Muscle of arm (tissue), 12 donors: ENCODE results near the gene WFDC1. TPM values are rescaled to one million over a fixed set of nuclear protein-coding genes. Genes with fewer than 3 reads are reported as not detected.
A peak's percentile ranks its signal among the peaks of the same experiment; 100 is the strongest.
"Not testable (repeated sequence)": the region's sequence is repeated elsewhere in the genome, so short reads cannot be mapped to it uniquely, and the experiment has no call there.

Source experiments
- DNase-seq: peaks from one replicate; pipeline ENCODE4 v3.0.0-alpha.2; 2013
- polyA plus RNA-seq, 12 donors: library from polyadenylated mRNA; unstranded; fragments of 120-200 nt; gene quantifications; one replicate each; pipeline ENCODE4 v1.2.1, GENCODE V29; 2013; ENCODE audit not compliant: insufficient read length in 12 of 12

Gene WFDC1
- polyA plus RNA-seq, 12 donors, result 1.2 to 2.6 (median 1.6) TPM; not detected in 2

DNA sequence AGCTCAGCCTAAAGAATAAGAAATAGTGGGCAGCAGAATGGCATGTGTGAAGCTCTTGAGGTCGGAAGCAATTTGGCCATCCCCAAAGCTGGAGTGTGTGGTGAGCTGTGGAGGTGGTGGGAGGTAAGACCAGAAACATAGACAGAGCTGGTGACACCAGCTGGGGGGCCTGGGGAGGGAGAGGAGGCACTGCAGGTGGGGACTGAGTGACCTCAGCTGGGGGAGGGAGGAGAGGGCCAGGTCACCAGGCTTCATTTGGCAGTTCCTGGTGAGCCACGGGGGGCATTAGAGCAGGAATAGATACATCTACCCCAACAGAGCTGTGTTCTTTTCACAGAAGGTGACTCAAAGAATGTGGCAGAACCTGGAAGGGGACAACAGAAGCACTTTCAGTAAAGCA is 31.9 kb downstream of the WFDC1 start:
- no peak for DNase-seq

DNA sequence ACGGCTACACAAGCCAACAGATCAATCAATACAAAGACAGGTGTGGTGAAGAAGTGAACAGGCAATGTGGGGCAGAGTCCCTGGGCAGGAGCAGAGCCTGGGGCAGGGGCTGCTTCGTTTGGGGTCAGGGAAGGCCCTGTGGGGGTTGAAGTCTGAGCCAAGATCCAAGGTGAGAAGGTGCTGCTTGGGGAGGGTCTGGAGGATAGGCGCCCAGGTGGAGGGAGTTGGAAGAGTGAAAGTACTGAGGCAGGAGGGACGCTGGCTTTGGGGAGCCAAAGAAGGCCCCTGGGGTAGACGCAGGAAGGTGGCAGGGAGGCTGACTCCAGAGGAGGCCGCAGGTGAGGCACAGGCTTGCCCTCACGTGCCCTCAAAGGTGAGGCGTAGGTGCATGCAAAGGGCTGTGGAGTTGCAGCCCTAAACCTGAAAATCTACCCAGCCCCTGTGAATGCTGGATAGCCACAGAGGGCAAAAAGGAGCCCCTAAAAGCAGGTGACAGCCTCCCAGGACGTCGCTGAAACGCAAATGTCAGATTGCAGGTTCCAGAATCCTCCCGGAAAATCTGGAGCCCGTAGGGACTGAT is 33.3 kb downstream of the WFDC1 start:
- no peak for DNase-seq

GRCh38 chr16:84329016-84329415 is 34.3 kb downstream of the WFDC1 start:
- DNase-seq, result no peak

- no peak for DNase-seq
Measured at GRCh38 chr16:84329843-84330684, 35.4 kb downstream of the WFDC1 start.

DNA sequence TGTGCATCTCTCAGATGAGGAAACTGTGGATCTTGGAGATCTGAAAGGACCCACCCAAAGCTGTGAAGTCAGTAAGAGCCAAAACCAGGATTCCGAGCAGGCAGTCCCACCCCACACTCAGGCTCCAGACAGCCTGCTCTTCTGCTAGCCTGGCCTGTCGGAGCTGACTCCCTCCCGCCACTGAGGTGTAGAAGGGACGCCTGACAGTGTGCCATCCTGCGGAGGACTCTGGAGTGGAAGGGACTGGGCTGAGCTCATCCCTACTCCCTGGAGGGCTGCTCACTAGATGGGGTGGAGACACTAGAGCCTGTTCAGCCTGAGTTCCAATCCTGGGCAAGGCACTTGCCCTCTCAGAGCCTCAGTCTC is 36.0 kb downstream of the WFDC1 start:
- no peak for DNase-seq

DNA sequence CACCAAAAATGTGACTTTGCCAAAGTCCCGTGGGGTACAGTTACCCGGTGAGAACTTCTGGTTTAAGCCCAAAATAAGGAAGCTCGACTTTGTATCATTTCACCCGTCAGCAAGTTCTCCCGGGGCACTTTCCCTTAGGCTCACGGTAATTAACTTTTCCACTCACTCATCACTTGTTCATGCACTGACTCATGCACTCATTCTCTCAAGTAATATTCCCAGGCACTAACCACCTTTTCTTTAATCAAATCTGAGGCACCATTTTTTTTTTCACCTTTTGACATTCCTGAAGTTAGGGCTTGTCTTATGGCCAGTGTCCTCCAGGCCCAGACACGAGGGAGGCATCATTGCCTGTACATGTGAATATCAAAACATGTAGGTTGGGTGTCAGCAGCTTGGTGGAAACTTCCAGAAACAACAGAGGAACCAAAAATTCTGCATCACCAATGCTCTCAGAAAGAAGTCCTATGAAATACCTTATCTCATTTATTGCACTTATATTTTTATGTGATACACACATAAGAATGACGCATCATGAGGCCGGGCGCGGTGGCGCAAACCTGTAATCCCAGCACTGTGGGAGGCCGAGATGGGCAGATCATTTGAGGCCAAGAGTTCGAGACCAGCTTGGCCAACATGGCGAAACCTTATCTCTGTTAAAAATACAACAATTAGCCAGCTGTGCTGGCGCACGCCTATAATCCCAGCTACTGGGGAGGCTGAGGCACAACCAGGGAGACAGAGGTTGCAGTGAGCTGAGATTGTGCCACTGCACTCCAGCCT is 37.5 kb downstream of the WFDC1 start:
- no peak for DNase-seq

DNA sequence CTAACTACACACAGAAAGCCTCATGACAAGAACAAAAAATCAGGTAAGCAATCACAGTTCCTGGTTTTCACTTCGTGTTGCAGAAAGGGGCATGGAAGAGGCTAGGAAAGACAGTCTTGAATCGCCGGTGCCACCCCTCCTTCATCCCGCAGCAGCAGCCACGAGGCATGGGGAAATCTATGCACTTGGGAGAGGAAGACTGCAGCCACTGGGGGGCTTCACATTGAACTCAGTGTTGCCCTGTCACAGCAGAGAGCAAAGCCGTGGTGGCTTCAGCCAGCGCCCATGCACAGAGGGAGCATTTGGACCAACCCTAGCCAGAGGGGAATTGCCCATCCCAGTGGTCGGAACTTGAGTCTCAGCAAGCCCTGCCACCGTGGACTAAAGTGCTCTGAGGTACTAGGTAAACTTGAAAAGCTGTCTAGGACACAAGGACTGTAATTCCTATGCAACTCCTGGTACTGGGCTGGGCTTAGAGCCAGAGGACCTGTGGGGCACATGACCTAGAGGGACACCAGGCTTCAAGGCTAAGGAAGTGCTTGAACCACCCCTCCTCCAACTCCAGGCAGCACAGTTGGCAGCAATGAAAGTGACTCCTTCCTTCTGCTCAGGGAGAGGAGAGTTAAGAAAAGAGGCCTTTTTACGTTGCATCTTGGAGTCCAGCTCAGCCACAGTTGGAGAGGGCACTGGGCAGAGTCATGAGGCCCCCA is 38.5 kb downstream of the WFDC1 start:
- no peak for DNase-seq

DNA sequence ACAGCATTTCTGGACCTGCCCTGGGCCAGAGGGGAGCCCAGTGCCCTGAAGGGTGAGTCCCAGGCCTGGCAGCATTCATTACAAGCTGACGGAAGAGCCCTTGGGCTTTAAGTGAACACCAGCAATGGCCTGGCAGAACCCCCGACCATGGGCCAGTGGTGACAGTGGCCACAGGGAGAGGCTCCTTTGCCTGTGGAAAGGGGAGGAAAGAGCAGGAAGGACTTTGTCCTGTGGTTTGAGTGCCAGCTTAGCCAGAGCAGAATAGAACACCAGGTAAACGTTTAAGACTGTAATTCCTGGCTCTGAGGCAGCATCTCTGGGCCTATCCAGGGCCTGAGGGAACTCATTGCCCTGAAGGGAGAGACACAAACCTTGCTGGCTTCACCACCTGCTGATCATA is 39.4 kb downstream of the WFDC1 start:
- no peak for DNase-seq

DNA sequence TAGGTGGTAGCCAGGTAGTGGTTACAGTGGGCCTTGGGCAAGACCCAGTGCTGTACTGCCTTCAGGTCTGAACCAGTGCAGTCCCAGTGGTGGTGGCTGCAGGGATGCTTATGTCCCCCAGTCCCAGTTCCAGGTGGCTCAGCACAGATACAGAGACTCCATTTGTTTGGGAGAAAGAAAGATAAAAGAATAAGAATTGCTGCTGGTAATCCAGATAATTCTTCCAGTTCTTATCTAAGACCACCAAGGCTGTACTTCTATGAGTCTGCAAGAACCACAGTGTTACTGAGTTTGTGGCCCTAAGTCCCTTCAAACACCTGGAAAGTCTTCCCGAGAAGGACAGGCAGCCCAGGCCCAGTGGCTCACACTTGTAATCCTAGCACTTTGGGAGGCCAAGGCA is 39.8 kb downstream of the WFDC1 start:
- DNase-seq, result no peak

GRCh38 chr16:84337236-84337635 is 42.6 kb downstream of the WFDC1 start:
- DNase-seq, result not testable (repeated sequence)

GRCh38 chr16:84339311-84339710 is 44.6 kb downstream of the WFDC1 start:
- DNase-seq, result peak; percentile 49

GRCh38 chr16:84339766-84340165 is 45.1 kb downstream of the WFDC1 start:
- DNase-seq, result no peak

DNA sequence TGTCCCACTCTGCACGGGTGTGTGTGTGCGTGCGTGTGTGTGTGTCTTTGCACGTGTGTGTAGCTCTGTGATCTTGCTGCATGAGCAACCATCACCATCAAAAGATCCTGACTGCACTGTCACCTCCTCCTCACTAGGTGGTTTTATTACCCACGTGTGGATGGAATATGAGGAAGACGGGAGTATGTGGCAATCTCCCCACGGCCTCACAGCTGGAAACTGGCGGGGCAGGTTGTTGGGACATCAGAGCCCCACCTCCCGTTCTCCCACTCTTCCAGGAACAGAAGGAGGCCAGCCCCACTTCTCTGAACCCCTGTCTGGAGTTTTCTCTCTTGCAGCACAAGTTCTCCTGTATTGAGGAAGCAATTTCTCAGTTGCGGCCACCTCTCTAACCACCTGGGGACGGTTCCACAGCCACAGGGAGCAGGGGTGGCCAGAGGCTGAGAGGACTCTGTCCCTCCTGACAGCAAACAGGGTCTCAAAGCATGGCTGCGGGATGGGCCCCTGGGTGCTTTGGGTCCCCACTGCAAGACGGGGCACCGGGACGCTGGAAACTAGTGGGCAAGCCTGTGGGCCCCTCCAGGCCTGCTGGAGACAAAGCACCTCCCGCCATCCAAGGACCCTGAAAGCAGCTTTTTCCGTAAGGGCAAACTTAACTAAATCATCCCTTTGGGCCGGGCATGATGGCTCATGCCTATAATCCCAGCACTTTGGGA is 45.8 kb downstream of the WFDC1 start:
- no peak for DNase-seq

DNA sequence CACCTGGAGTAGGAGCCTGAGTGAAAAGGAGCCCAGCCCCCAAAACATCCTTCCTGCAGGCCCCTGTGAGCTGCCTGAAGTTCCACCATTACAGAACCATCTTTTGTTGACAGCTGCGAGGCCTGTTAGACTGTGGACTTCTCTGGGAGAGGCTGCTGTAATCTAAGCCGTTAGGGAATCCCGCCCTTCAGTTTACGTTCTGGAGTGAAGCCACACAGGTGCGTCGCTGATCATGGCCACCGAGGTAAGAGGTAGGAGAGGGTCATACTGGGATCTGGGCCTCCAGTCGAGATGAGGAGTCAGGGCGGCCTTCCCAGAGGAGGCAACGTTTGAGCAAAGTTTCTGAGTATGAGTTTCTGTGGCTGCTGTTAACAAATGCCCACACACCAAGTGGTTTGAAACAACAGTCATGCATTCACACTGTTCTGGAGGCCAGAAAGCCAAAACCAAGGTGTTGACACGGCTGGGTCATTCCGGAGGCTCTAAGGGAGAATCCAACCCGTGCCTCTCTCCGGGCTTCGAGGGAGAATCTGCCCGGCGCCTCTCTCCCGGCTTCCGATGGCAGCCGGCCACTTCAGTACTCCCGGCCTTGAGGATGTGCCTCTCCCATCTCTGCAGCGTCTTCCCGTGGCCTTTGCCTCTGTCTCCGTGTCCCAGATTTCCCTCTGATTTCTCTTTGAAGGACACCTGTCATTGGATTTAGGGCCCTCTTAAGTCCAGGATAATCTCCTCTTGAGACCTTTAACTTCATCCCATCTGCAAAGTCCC is 47.0 kb downstream of the WFDC1 start:
- DNase-seq, result no peak

GRCh38 chr16:84343800-84344199 is 49.1 kb downstream of the WFDC1 start:
- not testable (repeated sequence) for DNase-seq

DNA sequence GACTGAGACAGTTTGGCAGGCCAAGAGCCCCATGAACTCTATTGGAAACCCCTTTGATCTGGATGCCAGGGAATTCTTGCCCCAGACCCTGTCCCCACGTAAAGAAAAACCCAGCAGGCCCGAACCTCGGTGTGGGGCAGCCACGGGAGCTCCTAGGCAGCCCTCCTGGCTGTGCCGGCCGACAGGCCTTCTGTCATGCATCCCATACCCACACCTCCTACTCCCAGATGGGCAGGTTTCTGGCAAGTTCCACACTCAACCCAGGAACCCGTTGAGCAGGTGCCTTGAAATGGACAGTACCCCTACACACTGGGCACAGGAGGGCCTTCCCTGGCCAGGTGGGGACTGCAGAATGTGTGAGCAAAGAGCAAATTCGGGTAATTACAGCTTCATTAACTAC is 50.1 kb downstream of the WFDC1 start:
- no peak for DNase-seq

DNA sequence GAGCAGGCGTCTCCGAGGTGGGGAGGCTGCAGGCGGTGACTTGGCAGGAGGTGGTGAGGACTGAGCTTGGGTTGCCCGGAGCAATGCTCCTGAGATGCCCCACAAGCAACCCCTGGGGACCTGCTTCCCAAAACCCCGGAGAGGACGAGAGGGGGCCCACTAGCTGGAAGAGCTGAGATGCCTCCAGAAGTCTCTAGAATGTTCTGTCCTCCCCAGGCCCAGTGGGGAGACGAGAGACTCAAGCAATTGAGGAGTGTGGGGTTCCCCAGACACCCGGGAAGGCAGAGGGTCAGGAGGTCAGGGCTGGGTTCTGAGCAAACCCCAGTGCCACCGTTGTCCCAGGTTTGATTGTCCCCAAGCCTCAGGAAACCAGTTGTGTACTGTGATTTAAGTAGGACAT is 52.5 kb downstream of the WFDC1 start:
- no peak for DNase-seq

DNA sequence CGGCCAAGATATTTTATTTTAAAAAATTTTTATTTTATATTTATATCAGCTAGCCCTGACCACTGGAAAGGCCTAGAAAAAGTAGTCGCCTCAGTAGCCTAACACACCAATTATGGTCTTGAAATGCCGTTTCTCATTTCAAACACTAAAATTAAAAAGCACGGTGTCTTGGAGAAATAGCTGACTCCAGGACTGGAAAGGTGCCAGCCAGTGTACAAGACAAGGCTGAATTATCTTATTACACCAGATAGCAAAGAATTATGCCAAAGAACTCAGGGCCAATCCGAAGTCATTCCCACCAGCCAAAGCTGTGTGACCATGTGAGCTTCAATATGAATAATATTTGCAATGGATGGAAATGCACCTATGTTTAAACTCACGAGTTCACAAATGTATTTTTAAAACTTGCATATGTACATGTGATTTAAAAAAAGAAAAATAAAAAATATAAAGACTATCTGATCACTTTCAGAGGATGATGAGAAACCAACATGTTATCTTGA is 53.8 kb downstream of the WFDC1 start:
- DNase-seq, result no peak

GRCh38 chr16:84349862-84350684 is 55.4 kb downstream of the WFDC1 start:
- DNase-seq, result no peak
